KG1 (cell line): ENCODE results near the gene KRT31.
"Not testable (repeated sequence)": the region's sequence is repeated elsewhere in the genome, so short reads cannot be mapped to it uniquely, and the experiment has no call there.

Experiments
- DNase-seq: peaks from one replicate; lab custom pipeline; 2025; lab: John Stamatoyannopoulos, UW

KRT31 gene

DNA sequence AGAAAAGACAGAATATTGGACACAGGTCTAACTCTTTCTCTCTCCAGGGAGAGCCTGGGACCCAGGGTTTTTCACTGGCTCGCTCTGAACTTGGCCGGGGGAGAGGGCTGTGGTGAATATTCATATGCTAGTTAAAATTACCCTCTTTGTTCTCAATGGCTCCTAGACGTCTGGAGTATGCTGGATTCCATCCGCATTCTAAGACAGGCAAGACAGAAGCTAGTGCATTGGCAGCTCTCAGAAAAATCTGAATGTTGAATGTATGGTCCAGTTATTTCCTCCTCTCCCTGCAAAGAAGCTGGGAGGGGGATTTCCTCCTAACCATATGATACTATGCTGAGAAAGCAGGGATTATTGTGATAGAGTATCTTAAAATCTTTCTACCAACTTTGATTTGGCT, 9.7 kb downstream of the KRT31 start:
- DNase-seq = no peak

DNA sequence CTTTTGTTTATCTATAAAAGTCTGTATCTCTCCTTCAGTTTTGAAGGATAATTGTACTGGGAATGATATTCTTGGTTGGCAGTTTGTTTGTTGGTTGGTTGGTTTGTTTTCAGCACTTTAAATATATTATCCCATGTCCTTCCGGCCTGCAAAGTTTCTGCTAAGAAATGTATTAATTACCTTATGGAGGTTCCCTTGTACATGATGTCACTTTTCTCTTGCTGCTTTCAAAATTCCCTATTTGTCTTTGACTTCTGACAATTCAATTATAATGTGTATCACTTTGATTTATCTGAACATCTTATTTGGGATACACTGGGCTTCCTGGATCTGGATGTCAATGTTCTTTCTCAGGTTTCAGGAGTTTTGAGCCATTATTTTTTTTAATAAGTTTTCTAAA, 11.2 kb downstream of the KRT31 start:
- no peak for DNase-seq

DNA sequence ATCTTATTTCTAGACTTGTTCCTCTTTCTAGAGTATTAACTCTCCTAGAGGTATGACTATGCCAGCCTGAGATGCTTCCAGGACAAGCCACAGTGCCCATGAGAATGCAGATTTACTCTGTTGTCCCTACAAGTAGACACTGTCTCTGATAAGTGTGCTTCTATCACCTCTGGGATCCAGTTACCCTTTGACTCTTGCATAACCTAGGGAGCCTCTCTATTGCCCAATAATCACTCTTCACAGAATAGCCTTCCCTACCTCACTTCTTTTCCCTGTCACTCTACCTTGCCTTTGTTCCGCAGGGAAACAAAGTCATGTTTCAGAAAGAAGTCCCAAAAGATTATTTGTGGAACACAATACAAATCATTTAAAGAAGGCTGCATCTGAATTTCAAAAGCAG, 13.7 kb downstream of the KRT31 start:
- no peak for DNase-seq

DNA sequence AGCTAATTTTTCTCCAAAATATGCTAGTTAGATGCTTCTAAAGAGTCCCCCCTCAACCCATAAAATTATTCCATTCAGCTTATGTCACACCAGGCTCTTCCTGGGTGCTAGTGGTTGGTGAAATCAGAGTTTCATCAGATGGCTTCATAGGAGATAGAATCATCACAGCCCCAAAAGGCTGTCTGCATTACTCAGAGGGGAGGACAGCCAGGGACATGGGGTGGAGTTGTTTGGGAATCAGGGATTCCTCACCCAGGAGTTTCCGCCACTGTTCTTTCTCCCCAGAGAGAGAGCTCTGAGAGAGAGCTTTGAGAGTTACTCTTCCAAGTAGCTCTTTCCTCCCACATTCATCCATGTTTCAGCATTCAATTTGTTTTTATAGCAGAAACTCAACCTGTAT, 15.0 kb downstream of the KRT31 start:
- DNase-seq = no peak

DNA sequence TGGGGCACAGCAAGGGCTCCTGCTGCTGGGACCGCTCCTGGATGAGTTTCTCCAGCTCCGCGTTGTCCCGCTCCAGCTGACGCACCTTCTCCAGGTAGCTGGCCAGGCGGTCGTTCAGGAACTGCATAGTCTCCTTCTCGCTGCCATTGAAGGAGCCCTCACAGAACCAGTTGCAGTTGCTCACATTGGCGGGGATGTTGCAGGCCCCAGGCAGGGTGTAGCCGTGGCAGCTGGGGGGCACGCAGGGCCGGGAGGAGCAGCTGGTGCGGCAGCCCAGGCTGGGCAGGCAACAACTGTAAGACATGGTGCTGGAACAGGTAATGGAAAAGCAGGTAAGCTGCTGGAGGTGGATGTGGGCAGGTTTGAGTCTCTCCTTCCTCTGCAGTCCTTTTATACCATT, 15.5 kb downstream of the KRT31 start, which contains the start of gene KRT34:
TSS of gene KRT34 (minus strand) at position 364 of the 400 bp plus-strand sequence. CDS start at position 304, 60 bp downstream.
- DNase-seq = not testable (repeated sequence)

DNA sequence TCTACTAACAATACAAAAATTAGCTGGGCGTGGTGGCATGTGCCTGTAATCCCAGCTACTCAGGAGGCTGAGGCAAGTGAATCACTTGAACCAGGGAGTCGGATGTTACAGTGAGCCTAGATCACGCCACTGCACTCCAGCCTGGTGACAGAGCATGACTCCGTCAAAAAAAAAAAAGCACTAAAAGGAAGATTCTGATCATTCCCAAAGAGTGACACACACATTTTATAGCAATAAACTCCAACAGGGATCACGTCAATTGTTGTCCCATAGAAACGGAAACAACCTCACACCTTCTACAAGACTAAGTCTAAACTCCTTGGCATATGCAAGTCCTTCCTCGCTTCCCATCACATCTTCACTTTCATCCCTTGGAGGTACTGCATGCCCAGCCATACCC, 17.3 kb downstream of the KRT31 start:
- DNase-seq = not testable (repeated sequence)

DNA sequence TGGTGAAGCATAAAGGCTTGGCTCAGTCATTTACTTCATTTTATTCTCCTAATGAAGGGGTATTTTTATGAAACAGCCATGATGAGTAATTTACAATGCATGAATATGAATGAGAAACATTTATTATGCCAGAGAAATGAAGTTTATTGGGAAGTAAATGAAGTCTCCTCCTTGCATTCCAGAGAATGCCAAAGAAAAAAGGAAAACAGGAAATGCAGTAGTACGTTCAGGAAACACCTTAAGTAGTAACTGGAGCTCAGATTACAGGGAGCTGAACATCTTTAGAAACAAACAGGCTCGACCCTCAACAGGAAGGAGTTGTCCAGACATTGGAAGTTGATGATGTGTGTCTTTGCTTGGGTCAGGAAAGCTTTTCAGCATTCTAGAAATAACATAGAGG, 19.9 kb downstream of the KRT31 start:
- no peak for DNase-seq

DNA sequence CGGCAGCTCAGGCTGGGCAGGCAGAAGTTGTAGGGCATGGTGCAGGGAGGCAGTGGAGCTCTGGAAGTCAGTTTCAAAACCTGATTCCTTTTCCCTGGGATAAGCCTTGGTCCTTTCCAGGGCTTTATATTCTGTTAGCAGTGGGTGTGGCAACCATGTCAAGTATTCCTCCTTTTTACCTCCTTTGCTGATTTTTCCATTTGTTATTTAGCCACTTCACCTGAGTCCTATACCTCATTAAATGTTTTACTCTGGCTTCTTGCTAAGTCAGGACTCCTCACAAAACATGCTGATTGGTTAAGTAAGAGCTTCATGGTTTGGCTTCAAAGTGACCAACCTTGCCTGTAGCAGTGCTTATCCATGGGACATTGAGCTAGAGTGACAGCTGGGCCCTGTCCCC, 27.7 kb downstream of the KRT31 start, which contains the start of gene KRT33B:
TSS of gene KRT33B (minus strand) at position 101 of the 400 bp plus-strand sequence. CDS start at position 38, 63 bp downstream.
- no peak for DNase-seq

DNA sequence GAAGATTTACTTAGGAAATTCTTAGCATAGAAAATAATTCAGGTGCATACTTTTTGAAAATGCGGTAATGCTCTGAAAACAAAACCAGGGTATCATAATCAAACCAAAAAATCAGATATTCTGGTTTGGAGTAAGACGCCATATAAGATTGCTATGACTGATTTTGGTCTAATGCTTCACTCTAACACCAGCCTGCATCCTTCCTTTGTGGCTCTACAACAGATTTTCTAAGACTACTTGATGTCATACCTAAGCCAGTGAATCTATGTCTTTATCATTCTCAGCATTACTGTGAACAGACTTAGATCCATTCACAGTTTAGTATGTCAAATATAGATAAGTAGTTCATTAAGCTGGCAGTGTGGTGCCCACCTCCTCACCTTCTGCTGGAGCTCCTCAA, 28.4 kb downstream of the KRT31 start:
- DNase-seq = no peak

DNA sequence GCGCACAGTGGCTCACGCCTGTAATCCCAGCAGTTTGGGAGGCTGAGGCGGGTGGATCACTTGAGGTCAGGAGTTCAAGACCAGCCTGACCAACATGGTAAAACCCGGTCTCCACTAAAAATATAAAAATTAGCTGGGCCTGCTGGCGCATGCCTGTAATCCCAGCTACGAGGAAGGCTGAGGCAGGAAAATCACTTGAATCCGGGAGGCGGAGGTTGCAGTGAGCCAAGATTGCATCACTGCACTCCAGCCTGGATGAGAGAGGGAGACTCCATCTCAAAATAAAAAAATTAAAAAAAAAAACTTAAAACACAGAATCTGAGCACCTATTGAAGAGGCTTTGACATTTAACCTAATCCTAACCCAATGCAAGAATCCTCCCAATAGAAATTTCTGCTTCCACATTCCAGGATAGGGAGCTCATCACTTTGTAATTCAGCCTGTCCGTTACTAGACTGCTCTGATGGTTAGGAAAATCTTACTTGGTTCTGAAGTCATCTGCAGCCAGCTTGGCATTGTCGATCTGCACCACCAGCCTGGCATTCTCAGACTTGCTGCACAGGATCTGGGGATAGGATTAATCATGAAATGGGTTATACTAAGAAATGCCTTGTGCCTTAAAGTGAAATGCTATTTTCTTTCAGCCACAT, 29.9 kb downstream of the KRT31 start:
- DNase-seq = no peak

DNA sequence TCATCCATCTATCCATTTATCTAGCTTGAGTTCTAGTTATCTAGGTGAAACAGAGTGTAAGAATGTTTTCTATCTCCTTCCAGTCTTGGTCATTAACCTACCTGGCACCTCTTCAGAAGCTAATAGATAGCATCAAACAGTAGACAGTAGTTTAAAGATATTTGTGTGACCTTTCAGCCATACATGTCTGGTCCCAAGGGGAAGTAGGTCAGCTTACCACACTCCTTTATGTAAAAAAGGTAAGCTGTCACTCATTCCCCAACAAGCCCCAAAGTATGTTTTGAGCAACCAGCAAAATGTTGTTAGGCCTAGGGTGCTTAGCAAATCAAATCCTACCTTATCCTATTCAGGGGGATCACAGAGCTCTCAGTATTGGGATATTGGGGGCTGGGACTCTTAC, 31.3 kb downstream of the KRT31 start:
- no peak for DNase-seq

DNA sequence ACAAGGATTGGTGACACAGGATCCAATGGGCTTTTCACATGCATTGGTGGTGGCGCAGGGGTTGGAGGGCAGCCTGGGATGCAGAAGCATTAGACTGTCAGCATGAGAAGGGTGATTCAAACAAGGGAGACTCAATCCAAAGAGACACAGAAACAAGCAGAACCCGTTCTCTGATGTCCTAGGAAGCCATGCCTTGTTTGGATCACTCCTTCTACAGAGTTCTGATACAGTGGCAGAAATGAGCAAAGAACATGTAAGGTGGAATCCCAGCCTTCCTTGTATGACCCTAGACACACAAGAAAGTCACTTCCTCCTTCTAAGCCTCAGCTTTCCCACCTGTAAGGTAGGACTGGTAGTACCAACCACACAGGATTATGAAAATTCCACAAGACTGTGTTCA, 33.5 kb downstream of the KRT31 start:
- DNase-seq = no peak

DNA sequence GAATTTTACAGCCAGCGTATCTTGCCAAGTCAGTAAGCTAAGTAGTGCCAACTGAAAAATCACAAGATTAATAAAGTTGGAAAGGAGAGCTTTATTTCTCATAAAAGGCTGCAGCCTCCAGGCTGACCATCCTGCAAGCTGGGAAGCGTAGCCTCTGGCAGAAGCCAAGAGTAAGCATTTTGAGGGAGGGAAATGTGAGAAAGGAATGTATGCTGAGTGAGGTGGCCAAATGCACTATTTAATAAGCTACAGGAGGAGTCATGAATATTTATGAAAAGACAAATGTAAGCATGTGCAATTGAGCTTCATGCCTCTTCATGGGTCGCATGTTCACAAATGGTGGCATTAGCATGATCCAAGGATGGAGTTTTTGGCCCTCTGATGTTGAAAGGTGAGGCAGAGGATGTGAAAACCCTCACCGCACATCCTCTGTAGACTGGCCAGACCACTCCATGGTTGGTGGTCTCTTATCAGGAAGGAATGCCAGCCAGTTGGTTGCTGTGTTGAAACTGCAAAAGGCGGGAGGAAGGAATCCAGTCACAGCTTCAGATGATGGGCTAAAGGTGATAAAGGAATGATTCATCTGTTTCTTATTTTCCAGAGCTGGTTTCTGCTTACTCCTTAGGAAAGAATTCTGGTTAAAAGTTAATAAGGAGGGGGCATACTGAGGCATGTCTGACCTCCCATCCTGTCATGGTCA, 37.0 kb downstream of the KRT31 start:
- DNase-seq = no peak

DNA sequence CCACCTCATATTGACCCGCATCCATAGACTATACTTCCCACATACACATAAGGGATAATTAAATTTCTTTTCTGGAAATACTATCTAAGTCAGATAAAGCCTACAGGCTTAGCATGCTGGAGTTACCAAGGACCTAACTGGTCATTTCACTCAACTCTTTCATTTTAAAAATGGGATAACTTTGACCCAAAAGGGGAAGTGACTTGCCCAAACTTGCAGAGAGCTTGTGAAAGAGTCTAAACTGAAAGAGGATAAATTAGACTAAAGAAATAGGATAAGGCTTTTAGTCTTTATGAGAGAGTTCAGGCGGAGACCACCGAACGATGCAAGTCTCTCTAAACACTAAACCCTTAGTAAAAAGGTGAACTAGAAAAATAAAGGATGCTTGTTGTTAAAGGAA, 42.9 kb downstream of the KRT31 start:
- DNase-seq = no peak

DNA sequence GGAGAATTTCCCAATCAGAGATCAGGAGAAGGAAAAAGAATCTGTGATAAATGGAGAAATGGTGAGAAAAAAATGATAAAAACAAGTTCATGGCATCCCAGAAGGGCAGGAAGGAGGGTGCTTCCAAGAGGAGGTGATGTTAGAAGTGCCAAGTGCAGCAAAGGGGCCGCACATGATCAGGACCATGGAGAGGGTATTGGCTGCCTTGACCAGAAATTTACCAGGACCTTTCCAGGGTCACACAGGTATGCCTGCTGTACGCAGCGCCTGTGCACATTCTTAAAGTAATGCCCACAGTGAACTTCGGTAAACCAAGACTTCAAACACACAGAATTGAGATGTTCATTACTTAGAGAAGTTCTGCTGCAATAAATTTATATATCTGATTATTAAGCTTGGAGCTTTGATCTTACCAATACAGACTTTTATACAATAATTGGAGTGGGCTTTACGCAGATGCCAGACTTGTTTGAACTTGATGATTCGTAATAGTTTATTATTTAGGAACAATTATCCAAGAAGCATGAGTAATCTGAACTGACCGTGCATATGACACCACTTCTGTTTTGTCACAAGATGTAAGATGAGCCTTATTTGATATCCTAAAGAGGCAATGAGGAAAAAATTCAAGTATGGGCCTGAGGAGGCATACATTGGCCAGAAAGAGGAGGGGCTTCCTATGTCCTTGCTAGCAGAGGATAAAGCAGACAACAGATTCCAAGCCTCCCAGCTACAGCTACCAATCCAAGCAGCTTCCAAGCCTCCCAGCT, 44.6 kb downstream of the KRT31 start:
- no peak for DNase-seq

DNA sequence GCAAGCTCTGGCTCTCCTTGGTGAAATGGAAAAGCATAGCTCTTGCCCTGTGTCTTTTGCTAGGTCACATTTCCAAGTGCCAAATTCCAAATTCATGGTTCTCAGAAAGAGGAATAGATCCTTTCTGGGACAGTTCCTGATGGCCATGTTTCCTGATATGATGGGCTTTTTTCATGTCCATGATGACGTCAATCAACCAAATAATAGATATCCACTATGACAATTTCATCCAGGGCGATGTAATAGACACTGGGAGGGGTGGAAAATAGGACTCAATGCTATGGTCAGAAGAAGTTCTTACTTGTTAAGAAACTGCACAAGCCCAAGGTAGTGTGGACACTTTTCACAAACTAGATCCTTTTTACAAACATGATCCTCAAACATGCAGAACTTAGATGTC, 46.2 kb downstream of the KRT31 start:
- no peak for DNase-seq

DNA sequence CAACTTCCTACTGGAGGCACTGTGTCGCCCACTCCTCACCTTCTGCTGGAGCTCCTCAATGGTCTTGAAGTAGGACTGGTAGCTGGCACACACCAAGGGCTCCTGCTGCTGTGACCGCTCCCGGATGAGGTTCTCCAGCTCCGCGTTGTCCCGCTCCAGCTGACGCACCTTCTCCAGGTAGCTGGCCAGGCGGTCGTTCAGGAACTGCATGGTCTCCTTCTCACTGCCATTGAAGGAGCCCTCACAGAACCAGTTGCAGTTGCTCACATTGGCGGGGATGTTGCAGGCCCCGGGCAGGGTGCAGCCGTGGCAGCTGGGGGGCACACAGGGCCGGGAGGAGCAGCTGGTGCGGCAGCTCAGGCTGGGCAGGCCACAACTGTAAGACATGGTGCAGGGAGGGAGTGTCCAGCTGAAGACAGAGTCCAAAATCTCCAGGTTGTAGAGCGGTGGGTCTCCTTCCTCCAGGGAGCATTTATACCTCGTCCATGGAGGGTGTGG, 47.0 kb downstream of the KRT31 start, which contains the start of gene KRT33A:
TSS of gene KRT33A (minus strand) at position 448 of the 498 bp plus-strand sequence. CDS start at position 387, 61 bp downstream.
- not testable (repeated sequence) for DNase-seq

DNA sequence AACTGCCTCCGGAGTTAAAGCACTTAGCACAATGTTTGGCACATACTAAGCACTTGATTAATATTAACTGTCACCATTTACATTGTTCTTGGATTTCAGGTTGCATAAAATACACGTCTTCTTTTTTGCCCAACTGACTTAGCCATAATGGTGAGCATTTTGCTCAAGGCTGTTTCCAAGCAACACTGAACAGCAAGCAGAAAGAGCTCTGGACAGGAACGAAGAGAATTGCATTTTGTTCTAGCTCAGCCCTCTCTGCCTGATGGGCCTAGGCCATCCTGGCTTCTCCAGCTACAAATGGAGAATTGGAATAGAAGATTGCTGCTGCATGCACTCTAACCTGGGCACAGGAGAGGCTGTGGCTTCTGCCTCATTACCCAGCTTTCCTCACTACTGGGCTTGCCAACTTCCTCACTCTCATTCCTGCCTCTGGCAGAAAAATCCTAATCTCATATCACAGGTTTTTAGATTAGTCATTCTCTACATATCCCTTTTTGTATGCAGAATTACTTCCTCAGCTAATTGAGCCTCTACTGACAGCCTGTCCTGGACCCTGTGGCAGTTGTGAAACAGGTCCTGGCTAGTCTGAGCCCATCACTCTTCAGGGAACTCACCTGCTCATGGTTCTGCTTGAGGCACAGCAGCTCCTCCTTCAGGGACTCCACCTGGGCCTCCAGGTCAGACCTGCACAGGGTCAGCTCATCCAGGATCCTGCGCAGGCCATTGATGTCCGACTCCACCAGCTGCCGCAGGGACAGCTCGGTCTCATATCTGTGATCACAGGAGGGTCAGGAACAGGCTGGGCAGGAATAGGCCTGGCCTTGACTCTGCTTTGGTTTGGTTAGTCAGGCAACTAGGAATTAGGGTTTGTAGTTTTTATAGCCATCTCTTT, 49.3 kb downstream of the KRT31 start:
- no peak for DNase-seq

DNA sequence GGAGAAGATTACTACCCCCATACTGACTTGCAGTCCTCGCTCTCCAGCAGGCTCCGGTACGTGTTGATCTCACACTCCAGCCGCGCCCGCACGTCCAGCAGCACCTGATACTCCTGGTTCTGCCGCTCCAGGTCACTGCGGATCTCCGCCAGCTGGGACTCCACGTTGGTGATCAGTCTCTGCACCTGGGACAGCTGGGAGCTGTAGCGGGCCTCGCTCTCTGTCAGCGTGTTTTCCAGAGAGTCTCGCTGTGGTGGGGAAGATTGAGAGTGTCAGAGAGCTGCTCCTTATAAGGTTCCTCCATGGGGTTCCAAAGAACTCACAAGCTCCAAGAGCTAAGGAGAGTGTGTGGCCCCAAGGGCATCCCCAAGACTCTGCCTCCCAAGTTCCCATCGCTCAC, 51.0 kb downstream of the KRT31 start:
- not testable (repeated sequence) for DNase-seq

DNA sequence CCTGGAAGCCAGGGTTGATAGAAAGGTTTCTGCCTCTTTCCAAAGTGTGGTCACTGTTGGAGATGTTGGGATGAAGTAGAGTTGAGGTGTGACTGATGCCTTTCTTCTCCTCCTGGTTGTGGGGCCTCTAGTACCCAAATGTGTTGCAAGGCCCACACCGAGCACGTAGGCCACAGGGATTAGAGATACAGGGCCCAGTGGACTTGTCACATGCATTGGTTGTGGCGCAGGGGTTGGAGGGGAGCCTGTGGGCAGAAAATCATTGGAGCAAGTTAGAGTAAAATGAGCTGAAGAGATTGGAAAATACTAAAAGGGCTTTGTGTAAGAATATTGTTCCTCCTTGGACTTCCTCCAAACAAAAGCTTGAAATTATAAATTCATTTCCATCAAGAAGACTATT, 51.4 kb downstream of the KRT31 start:
- DNase-seq = no peak
